Smooth muscle cell (in vitro differentiated cells): Measurements from ENCODE around the gene CEACAM6. TPM values are rescaled to one million over a fixed set of nuclear protein-coding genes. Genes with fewer than 3 reads are reported as not detected.

ENCODE experiments used
- DNase-seq: peaks from one replicate; lab custom pipeline; 2025; ENCODE audit not compliant: unreplicated experiment; lab: John Stamatoyannopoulos, UW
- H2AFZ ChIP-seq: fragments of 200-600 bp; sonication (generic); 2 replicates; pipeline ENCODE4 v1.6.0; 2016; ENCODE audit warnings: antibody characterized with exemption, low read depth, mild to moderate bottlenecking
- H3F3A ChIP-seq: fragments of 200-600 bp; sonication (generic); 2 replicates; pipeline ENCODE4 v1.6.0; 2017; ENCODE audit warnings: antibody characterized with exemption, low read depth
- H3K27ac ChIP-seq: fragments of 200-600 bp; sonication (generic); 2 replicates; pipeline ENCODE4 v1.5.1; 2016; ENCODE audit warnings: low read depth, mild to moderate bottlenecking
- H3K27me3 ChIP-seq: fragments of 200-600 bp; sonication (generic); 2 replicates; pipeline ENCODE4 v1.6.1; 2016; ENCODE audit warnings: low read depth, mild to moderate bottlenecking
- H3K36me3 ChIP-seq: fragments of 200-600 bp; sonication (generic); 2 replicates; pipeline ENCODE4 v1.5.1; 2016; ENCODE audit warnings: low read depth
- H3K4me1 ChIP-seq: fragments of 200-600 bp; sonication (generic); 2 replicates; pipeline ENCODE4 v1.5.1; 2016; ENCODE audit warnings: low read depth
- H3K4me2 ChIP-seq: fragments of 200-600 bp; sonication (generic); 2 replicates; pipeline ENCODE4 v1.6.0; 2016; ENCODE audit warnings: mild to moderate bottlenecking
- H3K4me3 ChIP-seq: fragments of 200-600 bp; sonication (generic); 2 replicates; pipeline ENCODE4 v1.5.1; 2016; ENCODE audit warnings: mild to moderate bottlenecking
- H3K79me2 ChIP-seq: fragments of 200-600 bp; sonication (generic); 2 replicates; pipeline ENCODE4 v1.6.0; 2016; ENCODE audit warnings: low read depth, mild to moderate bottlenecking
- H3K9ac ChIP-seq: fragments of 200-600 bp; sonication (generic); 2 replicates; pipeline ENCODE4 v1.6.0; 2016; ENCODE audit warnings: low read depth
- H3K9me3 ChIP-seq: fragments of 200-600 bp; sonication (generic); replicated peaks from 2 replicates; pipeline ENCODE4 v1.5.1; 2016; ENCODE audit warnings: low read depth
- H4K20me1 ChIP-seq: fragments of 200-600 bp; sonication (generic); 2 replicates; pipeline ENCODE4 v1.6.0; 2016; ENCODE audit warnings: low read depth
- WGBS: methylation state at CpG from one replicate; pipeline ENCODE4 v1.1.7; 2016; ENCODE audit warnings: low lambda C conversion rate; 5-methylcytosine and 5-hydroxymethylcytosine counted together
- polyA plus RNA-seq: library from polyadenylated mRNA; unstranded; fragments of >200 nt; fragmentation: Nextera tagmentation; extraction: Ambion mirVana; gene quantifications from 2 replicates; pipeline ENCODE4 v1.2.1, GENCODE V29; 2016
- total RNA-seq: library from RNA; depleted of rRNA; stranded (reverse); fragments of >200 nt; gene quantifications from 2 replicates; pipeline ENCODE4 v1.2.3, GENCODE V29; 2014
- TF ChIP-seq, protein P1 (sequence below): fragments of 200-600 bp; sonication (generic); IDR thresholded peaks from 2 replicates; pipeline ENCODE4 v1.5.1; 2017; ENCODE audit warnings: borderline replicate concordance, mild to moderate bottlenecking, antibody characterized with exemption; ENCODE audit not compliant: insufficient read depth, poor library complexity, severe bottlenecking

The CEACAM6 gene
- total and polyA plus RNA-seq, 2 experiments from 2014 or later, result not detected

DNA sequence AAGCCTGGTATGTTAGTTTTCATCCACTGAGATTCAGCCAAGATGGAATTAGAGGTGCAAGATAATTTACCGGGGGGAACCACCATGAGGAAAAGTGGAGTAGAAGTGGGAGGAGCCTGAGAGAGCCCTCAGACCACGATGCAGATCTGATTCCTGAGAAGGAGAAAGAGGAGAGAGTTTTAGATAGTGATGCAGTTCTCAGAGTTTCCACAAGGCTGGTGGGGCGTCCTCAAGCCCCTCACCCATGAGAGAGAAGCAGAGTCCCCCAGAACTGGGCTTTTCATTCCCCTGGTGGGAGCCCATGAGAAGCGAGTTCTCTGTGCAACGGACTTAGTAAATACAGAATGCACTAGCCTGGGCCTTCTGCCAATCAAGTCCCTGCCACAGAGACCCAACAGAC lies 28.8 kb upstream of the CEACAM6 start:
- WGBS, result 34% methylated on average over 5 of the region's 5 CpGs
- H3F3A ChIP-seq, result no peaks in the 10 kb centered on the region
- no peak for DNase-seq
- no peak overlapping the region for H3K9ac ChIP-seq
- H3K4me3 ChIP-seq, result no peak overlapping the region
- no peaks in the 10 kb centered on the region for H3K79me2 ChIP-seq
- no peaks in the 10 kb centered on the region for H4K20me1 ChIP-seq
- H3K9me3 ChIP-seq, result peaks cover 8% of the 10 kb centered on the region
- no peak overlapping the region for H3K4me2 ChIP-seq
- H3K27me3 ChIP-seq, result no peaks in the 10 kb centered on the region
- H3K36me3 ChIP-seq, result no peaks in the 10 kb centered on the region
- no peaks in the 10 kb centered on the region for H3K4me1 ChIP-seq
- no peak overlapping the region for H3K27ac ChIP-seq
- TF ChIP-seq, protein P1, sequence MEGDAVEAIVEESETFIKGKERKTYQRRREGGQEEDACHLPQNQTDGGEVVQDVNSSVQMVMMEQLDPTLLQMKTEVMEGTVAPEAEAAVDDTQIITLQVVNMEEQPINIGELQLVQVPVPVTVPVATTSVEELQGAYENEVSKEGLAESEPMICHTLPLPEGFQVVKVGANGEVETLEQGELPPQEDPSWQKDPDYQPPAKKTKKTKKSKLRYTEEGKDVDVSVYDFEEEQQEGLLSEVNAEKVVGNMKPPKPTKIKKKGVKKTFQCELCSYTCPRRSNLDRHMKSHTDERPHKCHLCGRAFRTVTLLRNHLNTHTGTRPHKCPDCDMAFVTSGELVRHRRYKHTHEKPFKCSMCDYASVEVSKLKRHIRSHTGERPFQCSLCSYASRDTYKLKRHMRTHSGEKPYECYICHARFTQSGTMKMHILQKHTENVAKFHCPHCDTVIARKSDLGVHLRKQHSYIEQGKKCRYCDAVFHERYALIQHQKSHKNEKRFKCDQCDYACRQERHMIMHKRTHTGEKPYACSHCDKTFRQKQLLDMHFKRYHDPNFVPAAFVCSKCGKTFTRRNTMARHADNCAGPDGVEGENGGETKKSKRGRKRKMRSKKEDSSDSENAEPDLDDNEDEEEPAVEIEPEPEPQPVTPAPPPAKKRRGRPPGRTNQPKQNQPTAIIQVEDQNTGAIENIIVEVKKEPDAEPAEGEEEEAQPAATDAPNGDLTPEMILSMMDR, result no peak
- H2AFZ ChIP-seq, result no peak overlapping the region

DNA sequence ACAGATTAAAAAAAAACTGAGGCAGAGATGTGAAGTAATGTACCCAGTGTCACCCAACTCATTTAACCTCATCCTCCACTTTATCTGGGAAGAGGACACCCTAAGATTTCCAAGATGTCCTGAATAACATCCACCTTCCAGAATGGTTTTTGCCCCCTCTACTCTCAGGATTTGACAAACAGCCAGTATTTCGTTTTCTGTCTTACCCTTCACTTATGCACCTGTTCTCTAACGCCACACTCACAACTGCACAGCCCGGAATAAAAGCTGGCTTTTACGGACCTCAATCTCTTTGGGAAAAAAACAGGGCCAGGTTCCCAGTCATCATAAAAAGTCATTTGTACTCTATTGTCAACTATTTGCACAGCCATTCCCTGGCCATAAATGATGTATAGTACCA lies 21.2 kb upstream of the CEACAM6 start:
- WGBS, result 76% methylated on average over 4 of the region's 4 CpGs
- Histone ChIP-seq H4K20me1 (no peaks in the 10 kb centered on the region), H3K79me2 (no peaks in the 10 kb centered on the region)

DNA sequence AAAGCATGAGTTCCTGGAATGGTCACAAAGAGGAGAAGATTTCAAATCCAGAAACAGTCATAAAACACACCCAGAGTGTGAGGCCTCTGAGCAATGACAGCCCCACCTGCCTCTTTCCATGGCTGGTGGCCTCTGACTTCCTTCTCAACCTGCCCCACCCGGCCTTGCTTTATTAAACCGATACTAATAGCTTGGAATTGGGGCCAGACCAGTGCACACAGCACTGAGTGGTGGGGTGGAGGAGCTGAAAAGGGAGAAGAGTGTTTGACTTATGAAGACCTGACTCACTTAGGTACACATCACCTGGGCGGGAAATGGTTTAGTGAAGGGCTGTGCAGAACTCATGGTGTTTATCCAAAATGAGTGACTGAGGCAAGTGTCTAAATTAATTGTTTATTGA lies 20.7 kb upstream of the CEACAM6 start:
- H3K36me3 ChIP-seq, result no peaks in the 10 kb centered on the region
- H3F3A ChIP-seq, result no peaks in the 10 kb centered on the region
- no peaks in the 10 kb centered on the region for H3K4me1 ChIP-seq
- H3K9me3 ChIP-seq, result peaks cover 11% of the 10 kb centered on the region
- no peaks in the 10 kb centered on the region for H4K20me1 ChIP-seq
- H3K9ac ChIP-seq, result no peak overlapping the region
- TF ChIP-seq, protein P1, result no peak
- 54% methylated on average over 3 of the region's 3 CpGs for WGBS
- no peaks in the 10 kb centered on the region for H3K79me2 ChIP-seq
- H3K4me3 ChIP-seq, result no peak overlapping the region
- no peak overlapping the region for H2AFZ ChIP-seq
- H3K27ac ChIP-seq, result no peak overlapping the region
- H3K27me3 ChIP-seq, result no peaks in the 10 kb centered on the region
- H3K4me2 ChIP-seq, result no peak overlapping the region
- no peak for DNase-seq

More for the DNA sequence above, 21.2 kb upstream of the CEACAM6 start:
- no peaks in the 10 kb centered on the region for H3F3A ChIP-seq
- no peak overlapping the region for H3K27ac ChIP-seq
- no peak overlapping the region for H2AFZ ChIP-seq
- TF ChIP-seq, protein P1, result no peak
- no peak for DNase-seq
- H3K9ac ChIP-seq, result no peak overlapping the region
- peaks cover 9% of the 10 kb centered on the region for H3K9me3 ChIP-seq
- no peaks in the 10 kb centered on the region for H3K4me1 ChIP-seq
- H3K4me3 ChIP-seq, result no peak overlapping the region
- H3K4me2 ChIP-seq, result no peak overlapping the region
- no peaks in the 10 kb centered on the region for H3K36me3 ChIP-seq
- no peaks in the 10 kb centered on the region for H3K27me3 ChIP-seq

DNA sequence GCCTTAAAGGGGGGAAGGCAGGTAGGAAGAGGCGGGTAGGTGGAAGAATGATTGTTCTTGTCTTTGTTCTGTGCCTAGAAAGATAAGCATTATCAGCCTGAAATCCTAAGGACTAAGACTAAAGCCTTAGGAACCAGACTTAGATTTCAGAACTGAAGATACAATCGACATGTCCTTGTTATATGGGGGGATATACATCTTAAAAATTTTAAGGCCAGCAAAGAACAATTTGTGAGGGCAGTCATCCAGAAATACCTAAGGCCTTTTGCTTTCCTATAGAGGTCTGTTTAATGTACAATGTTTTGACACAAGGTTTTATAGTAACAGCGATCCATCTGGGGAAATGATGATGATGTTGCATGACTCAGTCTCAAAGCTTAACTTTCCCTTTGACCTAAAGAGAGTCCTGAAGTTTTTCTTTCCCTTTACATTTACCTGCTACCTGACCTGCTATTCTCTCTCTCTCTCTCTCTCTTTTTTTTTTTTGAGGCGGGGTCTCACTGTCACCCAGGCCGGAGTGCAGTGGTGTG lies 20.2 kb upstream of the CEACAM6 start:
- H3K4me2 ChIP-seq, result no peak overlapping the region
- H3F3A ChIP-seq, result no peaks in the 10 kb centered on the region
- DNase-seq, result no peak
- H3K79me2 ChIP-seq, result no peaks in the 10 kb centered on the region
- no peak overlapping the region for H3K9ac ChIP-seq
- no peak overlapping the region for H3K27ac ChIP-seq
- TF ChIP-seq, protein P1, result no peak
- H3K4me3 ChIP-seq, result no peak overlapping the region
- no peak overlapping the region for H2AFZ ChIP-seq
- H3K9me3 ChIP-seq, result peaks cover 11% of the 10 kb centered on the region
- H3K27me3 ChIP-seq, result no peaks in the 10 kb centered on the region
- H3K36me3 ChIP-seq, result no peaks in the 10 kb centered on the region
- H4K20me1 ChIP-seq, result no peaks in the 10 kb centered on the region
- 58% methylated on average over 5 of the region's 5 CpGs for WGBS
- H3K4me1 ChIP-seq, result no peaks in the 10 kb centered on the region
